ENCODE results near the gene TSPAN5. TPM values are rescaled to one million over a fixed set of nuclear protein-coding genes. Genes with fewer than 3 reads are reported as not detected.
A peak's percentile ranks its signal among the peaks of the same experiment; 100 is the strongest.

The TSPAN5 gene
- total RNA-seq, 5 donors from 2014 or later (not counting 1 experiment from before 2014, with no cell fraction given), result 9.6 to 12.4 (median 10.3) TPM

DNA sequence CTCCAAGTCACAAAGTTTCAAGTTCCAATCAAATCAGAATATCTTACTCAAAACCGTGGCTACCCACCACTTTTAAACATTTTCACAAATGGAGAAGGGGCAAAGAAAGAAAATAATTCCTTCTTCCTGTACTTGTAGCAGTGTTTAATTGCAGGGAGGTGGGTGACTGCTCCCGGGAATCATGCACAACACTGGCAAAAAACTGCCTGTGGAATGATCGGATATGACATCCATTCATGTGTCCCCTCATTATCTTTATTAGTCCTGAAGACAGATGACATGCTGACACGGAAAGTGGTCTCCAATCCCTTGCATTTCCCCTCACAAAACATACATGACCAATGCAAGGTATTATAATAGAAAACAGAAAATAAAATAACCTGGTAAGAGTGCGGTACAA, 2.0 kb downstream of the TSPAN5 start:
- no peaks in the 10 kb centered on the region for H3K27me3 Mint-ChIP-seq
- Histone ChIP-seq H3K27ac (ENCODE audit: low read length) (no peak overlapping the region), H3K9me3 (no peaks in the 10 kb centered on the region), H3K27me3 (replicated peaks in 1 of 2; ENCODE audit: control insufficient read depth in 2 of 2, extremely low read depth in 1 of 2, insufficient read depth in 2 of 2, low read length in 1 of 2) (no peaks in the 10 kb centered on the region), H3K4me1 (ENCODE audit: control insufficient read depth in 1 of 2, extremely low read depth in 1 of 2, insufficient read depth in 2 of 2, low read length in 2 of 2) (peaks cover 14 to 31% of the 10 kb centered on the region in 2 experiments), H3K36me3 (ENCODE audit: control insufficient read depth in 2 of 2, extremely low read depth in 1 of 2, insufficient read depth in 1 of 2, low read length in 1 of 2) (no peaks in the 10 kb centered on the region), H3K4me3 (ENCODE audit: control insufficient read depth in 1 of 2, extremely low read depth in 1 of 2, low read length in 1 of 2) (no peak overlapping the region)
- ChIA-PET CTCF (no interaction called here), POLR2A (interaction anchor here in 1 of 2 donors (0.6 kb wide), 1 partner anchor 33 kb away, joined by 3 read pairs; no protein-coding TSS in a partner anchor)
- peak overlapping the region; percentile 85 to 89 (median 88) for H3K4me3 Mint-ChIP-seq
- H3K27ac Mint-ChIP-seq, result peak overlapping the region in 1 of 2 donors; percentile 1
- ATAC-seq (replicated peaks in 1 of 4) (no peak), DNase-seq (no peak)
- no CpG with 5 or more reads among the region's 5 CpGs for WGBS (ENCODE audit: insufficient coverage)
- no peaks in the 10 kb centered on the region for H3K36me3 Mint-ChIP-seq
- H3K4me1 Mint-ChIP-seq, result peaks cover 62 to 71% (median 70%) of the 10 kb centered on the region in 3 donors
- no peaks in the 10 kb centered on the region for H3K9me3 Mint-ChIP-seq

DNA sequence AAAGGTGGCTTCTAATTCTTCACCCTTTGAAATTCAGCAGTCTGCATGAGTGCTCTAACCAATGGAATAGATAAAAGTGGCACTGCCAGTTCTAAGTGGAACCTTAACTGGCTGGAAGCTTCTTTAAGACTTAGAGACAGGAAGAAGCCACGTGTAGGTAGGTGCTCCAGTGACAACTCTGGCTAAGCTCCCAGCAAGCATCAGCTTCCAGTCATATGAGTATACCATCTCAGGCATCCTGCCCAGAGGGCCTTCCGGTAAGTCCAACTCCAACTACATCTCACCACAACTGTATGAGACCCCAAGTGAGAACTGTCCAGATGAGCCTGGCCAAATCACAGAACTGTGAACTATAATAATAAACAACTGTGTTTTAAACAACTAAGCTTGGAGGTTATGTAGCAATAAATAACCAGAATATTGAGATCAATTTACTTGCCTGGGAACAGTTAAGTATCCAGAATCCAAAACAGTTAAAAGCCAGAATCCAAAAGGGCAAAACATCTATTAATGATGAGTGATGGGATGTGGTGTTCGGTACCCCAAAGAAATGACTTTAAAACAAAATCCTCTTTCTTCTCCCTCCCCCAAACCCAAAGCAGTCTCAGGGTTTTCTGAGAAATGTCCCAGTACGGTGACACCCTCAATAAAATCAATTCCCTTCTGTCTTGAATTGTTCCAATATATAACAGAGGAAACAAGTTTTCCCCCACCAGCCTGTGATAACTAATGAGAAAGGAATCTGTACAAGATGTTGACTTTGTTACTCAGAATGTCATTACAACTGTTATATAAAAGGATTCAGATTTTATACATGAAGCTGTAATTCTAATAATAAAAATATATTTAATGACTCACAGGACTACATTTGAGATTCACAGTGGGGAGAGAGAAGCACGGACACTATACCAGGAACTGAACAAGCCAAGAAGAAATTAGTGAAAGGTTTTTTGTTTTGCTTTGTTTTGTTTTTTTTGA, 4.2 kb downstream of the TSPAN5 start:
- Histone ChIP-seq H3K36me3 (ENCODE audit: control insufficient read depth in 2 of 2, extremely low read depth in 1 of 2, insufficient read depth in 1 of 2, low read length in 1 of 2) (no peaks in the 10 kb centered on the region), H3K27me3 (replicated peaks in 1 of 2; ENCODE audit: control insufficient read depth in 2 of 2, extremely low read depth in 1 of 2, insufficient read depth in 2 of 2, low read length in 1 of 2) (no peaks in the 10 kb centered on the region), H3K27ac (ENCODE audit: low read length) (no peak overlapping the region), H3K4me1 (ENCODE audit: control insufficient read depth in 1 of 2, extremely low read depth in 1 of 2, insufficient read depth in 2 of 2, low read length in 2 of 2) (peaks cover 10 to 23% of the 10 kb centered on the region in 2 experiments), H3K4me3 (ENCODE audit: control insufficient read depth in 1 of 2, extremely low read depth in 1 of 2, low read length in 1 of 2) (no peak overlapping the region), H3K9me3 (no peaks in the 10 kb centered on the region)
- WGBS (ENCODE audit: insufficient coverage), result 57% methylated on average over 1 of the region's 5 CpGs
- Mint-ChIP-seq H3K27ac (peak overlapping the region in 1 of 2 donors; percentile 53), H3K4me3 (peak overlapping the region in 1 of 3 donors; percentile 7), H3K27me3 (no peaks in the 10 kb centered on the region), H3K4me1 (peaks cover 49 to 65% (median 63%) of the 10 kb centered on the region in 3 donors), H3K9me3 (peaks cover 0 to 3% (median 0%) of the 10 kb centered on the region in 3 donors), H3K36me3 (no peaks in the 10 kb centered on the region)
- ChIA-PET POLR2A (interaction anchor here in 1 of 2 donors (0.6 kb wide), 1 partner anchor 10 kb away, joined by 5 read pairs; no protein-coding TSS in a partner anchor), CTCF (interaction anchor here in 1 of 2 donors (0.6 kb wide), 1 partner anchor 10 kb away, joined by 3 read pairs; no protein-coding TSS in a partner anchor)
- DNase-seq, result no peak
- no peak for ATAC-seq (replicated peaks in 1 of 4)

DNA sequence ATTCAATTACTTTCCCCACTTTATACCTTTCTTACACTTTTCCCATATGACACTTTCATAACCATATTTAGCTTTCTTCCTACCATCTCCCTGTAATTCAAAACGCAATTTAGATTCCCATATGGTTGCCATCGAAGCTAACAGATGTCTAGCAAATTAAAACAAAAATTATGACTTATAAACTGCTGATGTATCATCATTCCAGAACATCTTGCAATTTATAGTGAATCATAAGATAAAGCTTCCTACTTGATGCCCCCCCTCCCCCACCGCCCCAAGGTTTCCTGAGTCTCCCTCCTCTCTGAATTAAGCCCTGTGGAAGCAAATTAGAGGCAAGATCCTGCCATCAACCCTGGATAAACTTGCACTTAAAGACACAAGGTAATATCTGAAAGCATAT, 5.4 kb downstream of the TSPAN5 start:
- no peak overlapping the region for H3K27ac Mint-ChIP-seq
- no peak for ATAC-seq (replicated peaks in 1 of 4)
- no peak overlapping the region for H3K27ac ChIP-seq (ENCODE audit: low read length)
- H3K9me3 Mint-ChIP-seq, result peaks cover 0 to 3% (median 0%) of the 10 kb centered on the region in 3 donors
- WGBS (ENCODE audit: insufficient coverage), result 100% methylated on average over 3 of the region's 3 CpGs
- POLR2A ChIA-PET, result no interaction called here
- H3K27me3 Mint-ChIP-seq, result no peaks in the 10 kb centered on the region
- H3K4me1 Mint-ChIP-seq, result peaks cover 50 to 60% (median 59%) of the 10 kb centered on the region in 3 donors
- no peak overlapping the region for H3K4me3 ChIP-seq (ENCODE audit: control insufficient read depth in 1 of 2, extremely low read depth in 1 of 2, low read length in 1 of 2)
- no peak overlapping the region for H3K4me3 Mint-ChIP-seq
- no peaks in the 10 kb centered on the region for H3K9me3 ChIP-seq
- no peaks in the 10 kb centered on the region for H3K36me3 ChIP-seq (ENCODE audit: control insufficient read depth in 2 of 2, extremely low read depth in 1 of 2, insufficient read depth in 1 of 2, low read length in 1 of 2)
- no peaks in the 10 kb centered on the region for H3K27me3 ChIP-seq (replicated peaks in 1 of 2; ENCODE audit: control insufficient read depth in 2 of 2, extremely low read depth in 1 of 2, insufficient read depth in 2 of 2, low read length in 1 of 2)
- CTCF ChIA-PET, result no interaction called here
- H3K36me3 Mint-ChIP-seq, result no peaks in the 10 kb centered on the region
- H3K4me1 ChIP-seq (ENCODE audit: control insufficient read depth in 1 of 2, extremely low read depth in 1 of 2, insufficient read depth in 2 of 2, low read length in 2 of 2), result peaks cover 7 to 19% of the 10 kb centered on the region in 2 experiments
- no peak for DNase-seq

DNA sequence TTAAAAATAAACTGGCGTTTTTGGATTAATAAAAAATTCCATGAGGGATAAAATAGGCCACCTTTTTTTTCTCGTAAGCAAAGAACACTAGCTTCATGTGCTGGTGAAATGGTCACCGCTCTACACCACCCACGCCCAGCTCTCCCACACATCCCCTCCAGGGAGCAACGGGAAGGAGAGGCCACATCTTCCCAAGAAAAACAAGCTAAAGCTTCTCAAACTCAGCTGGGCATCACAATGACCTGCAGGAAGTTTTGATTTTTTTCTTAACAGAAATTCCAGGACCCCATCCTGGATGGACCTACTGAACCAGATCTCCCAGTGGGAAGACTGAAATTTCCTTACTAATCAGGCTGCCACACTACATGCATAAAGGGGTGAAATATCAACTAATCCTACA, 9.8 kb downstream of the TSPAN5 start:
- H3K27ac ChIP-seq (ENCODE audit: low read length), result no peak overlapping the region
- ATAC-seq (replicated peaks in 1 of 4) (no peak), DNase-seq (no peak)
- Mint-ChIP-seq H3K27ac (no peak overlapping the region), H3K27me3 (no peaks in the 10 kb centered on the region), H3K4me3 (no peak overlapping the region), H3K36me3 (no peaks in the 10 kb centered on the region), H3K9me3 (peaks cover 0 to 3% (median 0%) of the 10 kb centered on the region in 3 donors), H3K4me1 (peaks cover 43 to 47% (median 46%) of the 10 kb centered on the region in 3 donors)
- H3K27me3 ChIP-seq (replicated peaks in 1 of 2; ENCODE audit: control insufficient read depth in 2 of 2, extremely low read depth in 1 of 2, insufficient read depth in 2 of 2, low read length in 1 of 2), result no peaks in the 10 kb centered on the region
- H3K9me3 ChIP-seq, result no peaks in the 10 kb centered on the region
- ChIA-PET POLR2A (interaction anchor here in 1 of 2 donors (0.7 kb wide), 1 partner anchor 14 kb away, joined by 3 read pairs; no protein-coding TSS in a partner anchor), CTCF (interaction anchor here in 1 of 2 donors (0.6 to 0.8 kb wide), 2 partner anchors 9 to 91 kb away, joined by 3 to 5 read pairs; partner anchors contain the start of gene TSPAN5)
- no peak overlapping the region for H3K4me3 ChIP-seq (ENCODE audit: control insufficient read depth in 1 of 2, extremely low read depth in 1 of 2, low read length in 1 of 2)
- peaks cover 4 to 6% of the 10 kb centered on the region in 2 experiments for H3K4me1 ChIP-seq (ENCODE audit: control insufficient read depth in 1 of 2, extremely low read depth in 1 of 2, insufficient read depth in 2 of 2, low read length in 2 of 2)
- H3K36me3 ChIP-seq (ENCODE audit: control insufficient read depth in 2 of 2, extremely low read depth in 1 of 2, insufficient read depth in 1 of 2, low read length in 1 of 2), result no peaks in the 10 kb centered on the region
- 86% methylated on average over 2 of the region's 5 CpGs for WGBS (ENCODE audit: insufficient coverage)

DNA sequence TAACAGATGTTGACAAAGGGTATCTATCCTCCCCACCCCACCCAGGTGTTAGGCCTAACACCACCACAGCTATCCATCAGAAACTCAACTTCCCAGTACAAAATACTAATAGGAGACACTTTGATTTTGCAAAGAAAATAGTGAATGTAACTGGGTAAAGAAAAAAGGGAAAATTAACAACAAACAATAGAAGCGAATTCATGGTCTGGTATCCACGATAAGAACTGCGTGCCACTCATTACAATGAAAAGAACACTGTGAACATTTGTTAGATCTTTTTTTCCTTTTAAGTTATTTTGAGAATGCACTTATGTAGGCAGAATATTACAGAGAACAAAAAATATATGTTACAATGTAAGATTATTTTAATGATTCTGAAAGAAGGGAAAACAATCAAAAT, 12.0 kb downstream of the TSPAN5 start:
- Mint-ChIP-seq H3K9me3 (peaks cover 0 to 3% (median 0%) of the 10 kb centered on the region in 3 donors), H3K36me3 (no peaks in the 10 kb centered on the region), H3K27me3 (no peaks in the 10 kb centered on the region), H3K4me3 (no peak overlapping the region), H3K27ac (peak overlapping the region in 1 of 2 donors; percentile 41), H3K4me1 (peaks cover 43 to 57% (median 54%) of the 10 kb centered on the region in 3 donors)
- Histone ChIP-seq H3K9me3 (no peaks in the 10 kb centered on the region), H3K27ac (ENCODE audit: low read length) (no peak overlapping the region), H3K4me1 (ENCODE audit: control insufficient read depth in 1 of 2, extremely low read depth in 1 of 2, insufficient read depth in 2 of 2, low read length in 2 of 2) (peaks cover 5 to 6% of the 10 kb centered on the region in 2 experiments), H3K36me3 (ENCODE audit: control insufficient read depth in 2 of 2, extremely low read depth in 1 of 2, insufficient read depth in 1 of 2, low read length in 1 of 2) (no peaks in the 10 kb centered on the region), H3K27me3 (replicated peaks in 1 of 2; ENCODE audit: control insufficient read depth in 2 of 2, extremely low read depth in 1 of 2, insufficient read depth in 2 of 2, low read length in 1 of 2) (no peaks in the 10 kb centered on the region), H3K4me3 (ENCODE audit: control insufficient read depth in 1 of 2, extremely low read depth in 1 of 2, low read length in 1 of 2) (no peak overlapping the region)
- DNase-seq (no peak), ATAC-seq (replicated peaks in 1 of 4) (no peak)
- no CpG with 5 or more reads among the region's 3 CpGs for WGBS (ENCODE audit: insufficient coverage)
- ChIA-PET CTCF (no interaction called here), POLR2A (no interaction called here)

DNA sequence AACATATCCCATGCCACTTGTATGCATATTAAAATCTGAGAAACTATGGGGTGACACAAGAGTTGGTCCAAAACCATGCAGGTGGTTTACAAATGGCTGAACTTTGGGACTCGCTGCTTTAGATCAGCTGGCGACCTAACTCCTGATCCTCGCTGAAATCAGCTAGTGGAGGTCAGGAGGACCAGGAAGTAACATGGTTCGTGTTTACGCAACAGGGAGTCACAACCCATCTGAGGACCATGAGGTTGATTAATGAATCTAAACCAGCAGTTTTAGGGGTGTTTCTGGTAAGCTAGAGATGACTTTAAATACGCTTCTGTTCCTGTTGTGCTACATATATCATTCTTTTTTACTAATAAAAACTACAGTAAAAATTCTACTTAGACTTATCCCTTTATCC, 12.9 kb downstream of the TSPAN5 start:
- WGBS (ENCODE audit: insufficient coverage), result 87% methylated on average over 5 of the region's 6 CpGs
- H3K36me3 ChIP-seq (ENCODE audit: control insufficient read depth in 2 of 2, extremely low read depth in 1 of 2, insufficient read depth in 1 of 2, low read length in 1 of 2), result no peaks in the 10 kb centered on the region
- H3K9me3 ChIP-seq, result no peaks in the 10 kb centered on the region
- no peak for DNase-seq
- no peaks in the 10 kb centered on the region for H3K36me3 Mint-ChIP-seq
- H3K4me1 ChIP-seq (ENCODE audit: control insufficient read depth in 1 of 2, extremely low read depth in 1 of 2, insufficient read depth in 2 of 2, low read length in 2 of 2), result peaks cover 5 to 8% of the 10 kb centered on the region in 2 experiments
- H3K27ac ChIP-seq (ENCODE audit: low read length), result no peak overlapping the region
- H3K27ac Mint-ChIP-seq, result peak overlapping the region in 1 of 2 donors; percentile 41
- ChIA-PET POLR2A (no interaction called here), CTCF (no interaction called here)
- ATAC-seq (replicated peaks in 1 of 4), result no peak
- peaks cover 0 to 2% (median 0%) of the 10 kb centered on the region in 3 donors for H3K9me3 Mint-ChIP-seq
- peaks cover 41 to 58% (median 56%) of the 10 kb centered on the region in 3 donors for H3K4me1 Mint-ChIP-seq
- H3K4me3 Mint-ChIP-seq, result no peak overlapping the region
- H3K27me3 Mint-ChIP-seq, result no peaks in the 10 kb centered on the region
- H3K27me3 ChIP-seq (replicated peaks in 1 of 2; ENCODE audit: control insufficient read depth in 2 of 2, extremely low read depth in 1 of 2, insufficient read depth in 2 of 2, low read length in 1 of 2), result no peaks in the 10 kb centered on the region
- H3K4me3 ChIP-seq (ENCODE audit: control insufficient read depth in 1 of 2, extremely low read depth in 1 of 2, low read length in 1 of 2), result no peak overlapping the region

Data from T-cell (primary cell).